HCT116 (cell line): ENCODE results near the gene VRTN. TPM values are rescaled to one million over a fixed set of nuclear protein-coding genes. Genes with fewer than 3 reads are reported as not detected.

Experiments used
- ATAC-seq: fragments of 200-7000 bp; cut with Tn5 transposase; 2 replicates; pipeline ENCODE4 v1.9.1; 2020; ENCODE audit warnings: mild to moderate bottlenecking, moderate library complexity
- BruUV-seq: library from RNA; stranded (reverse); fragments of 400-500 nt; replicated peaks from 2 replicates; lab custom pipeline; 2021; lab: Mats Ljungman, UMichigan
- CTCF ChIA-PET: fragments of 300-600 bp; sonication (Branson Sonifier 250); formaldehyde crosslinking; loops from one replicate; lab custom pipeline; 2021; ENCODE audit warnings: antibody characterized with exemption; lab: Charles Lee
- POLR2A ChIA-PET: fragments of 300-600, 350-600 bp; sonication (Branson Sonifier 250); formaldehyde crosslinking; loops from one replicate; lab custom pipeline; 2021; ENCODE audit warnings: antibody characterized with exemption; lab: Charles Lee
- RAD21 ChIA-PET, 2 experiments: fragments of 300-600 bp; sonication (Branson Sonifier 250); formaldehyde crosslinking; loops; one replicate each; lab custom pipeline; 2023; ENCODE audit warnings: low total read pairs in 2 of 2; ENCODE audit not compliant: uncharacterized antibody in 2 of 2, unreplicated experiment in 2 of 2, low non-redundant PET in 1 of 2; lab: Charles Lee
- DNase-seq: peaks from one replicate; pipeline ENCODE4 v3.0.0-alpha.2; 2010; ENCODE audit warnings: low read depth, low spot score
- H2AFZ ChIP-seq: fragments of 200-600 bp; shearing (Covaris generic), sonication (generic); 2 replicates; pipeline ENCODE4 v1.6.1; 2017; ENCODE audit warnings: low read depth, mixed run types, mixed read lengths, antibody characterized with exemption, low read length; ENCODE audit not compliant: poor library complexity, severe bottlenecking
- H3K27ac ChIP-seq: 2 replicates; pipeline ENCODE4 v1.5.1; 2012; ENCODE audit warnings: low read depth, low read length
- H3K27me3 ChIP-seq: fragments of 200-600 bp; sonication (generic); 2 replicates; pipeline ENCODE4 v1.6.1; 2016; ENCODE audit warnings: mixed run types, low read length, mixed read lengths; ENCODE audit not compliant: insufficient read depth
- H3K36me3 ChIP-seq, 2 experiments: fragments of 200-500 bp in 1 of 2; fragments of 200-600 bp in 1 of 2; sonication (Bioruptor generic) in 1 of 2; sonication (generic) in 1 of 2; 2 replicates each; pipeline versions ENCODE4 v1.5.1 to v1.6.1; 2014 to 2016; ENCODE audit warnings: low read length in 2 of 2, inconsistent platforms in 1 of 2, mixed read lengths in 1 of 2, mixed run types in 1 of 2; ENCODE audit not compliant: insufficient read depth in 2 of 2, control insufficient read depth in 1 of 2
- H3K4me1 ChIP-seq, 2 experiments: fragments of 200-600 bp in 1 of 2; sonication (generic) in 1 of 2; 2 replicates each; pipeline versions ENCODE4 v1.5.1 to v1.6.1; 2012 to 2017; ENCODE audit warnings: low read length in 2 of 2, inconsistent platforms in 1 of 2, mild to moderate bottlenecking in 1 of 2, mixed read lengths in 1 of 2, mixed run types in 1 of 2, moderate library complexity in 1 of 2; ENCODE audit not compliant: insufficient read depth in 2 of 2, control insufficient read depth in 1 of 2
- H3K4me2 ChIP-seq: fragments of 200-600 bp; sonication (generic); 2 replicates; pipeline ENCODE4 v1.6.1; 2017; ENCODE audit warnings: mixed run types, low read length, mixed read lengths
- H3K4me3 ChIP-seq, 2 experiments: fragments of 200-600 bp in 1 of 2; sonication (generic) in 1 of 2; replicated peaks in 1 of 2; 2 replicates each; pipeline ENCODE4 v1.5.1; 2011 to 2016; ENCODE audit warnings: low read length in 2 of 2, control low read depth in 1 of 2, low read depth in 1 of 2, mild to moderate bottlenecking in 1 of 2, mixed read lengths in 1 of 2, mixed run types in 1 of 2
- H3K79me2 ChIP-seq: fragments of 200-600 bp; sonication (generic); 2 replicates; pipeline ENCODE4 v1.6.1; 2017; ENCODE audit warnings: mild to moderate bottlenecking, mixed run types, low read length, moderate library complexity, mixed read lengths; ENCODE audit not compliant: insufficient read depth
- H3K9ac ChIP-seq: fragments of 200-600 bp; sonication (generic); 2 replicates; pipeline ENCODE4 v1.6.1; 2016; ENCODE audit warnings: low read length, mixed read lengths
- H3K9me2 ChIP-seq: fragments of 200-600 bp; sonication (generic), shearing (Covaris generic); 2 replicates; pipeline ENCODE4 v1.6.1; 2017; ENCODE audit warnings: mixed run types, mild to moderate bottlenecking, moderate library complexity; ENCODE audit not compliant: insufficient read depth
- H3K9me3 ChIP-seq, 2 experiments: fragments of 200-500 bp in 1 of 2; fragments of 200-600 bp in 1 of 2; sonication (Bioruptor generic) in 1 of 2; sonication (generic) in 1 of 2; 2 replicates each; pipeline ENCODE4 v1.6.1; 2014 to 2017; ENCODE audit warnings: low read length in 2 of 2, mixed read lengths in 2 of 2, inconsistent platforms in 1 of 2, low read depth in 1 of 2, mild to moderate bottlenecking in 1 of 2, mixed run types in 1 of 2, moderate library complexity in 1 of 2; ENCODE audit not compliant: control insufficient read depth in 1 of 2, insufficient read depth in 1 of 2
- H4K20me1 ChIP-seq: fragments of 200-600 bp; sonication (generic), shearing (Covaris generic); 2 replicates; pipeline ENCODE4 v1.6.1; 2017; ENCODE audit warnings: mixed run types, mild to moderate bottlenecking, moderate library complexity; ENCODE audit not compliant: insufficient read depth
- ELF1 ChIP-seq: IDR thresholded peaks from 2 replicates; pipeline ENCODE4 v1.6.1; 2012; ENCODE audit warnings: low read depth, borderline replicate concordance
- EZH2phosphoT487 ChIP-seq: fragments of 200-600 bp; IDR thresholded peaks from 2 replicates; pipeline ENCODE4 v1.6.1; 2018; ENCODE audit warnings: antibody characterized with exemption, borderline replicate concordance
- FOSL1 ChIP-seq: IDR thresholded peaks from 2 replicates; pipeline ENCODE4 v1.6.1; 2012; ENCODE audit warnings: low read depth
- REST ChIP-seq: IDR thresholded peaks from 2 replicates; pipeline ENCODE4 v1.6.1; 2012; ENCODE audit warnings: low read depth
- SIN3A ChIP-seq: IDR thresholded peaks from 2 replicates; pipeline ENCODE4 v1.6.1; 2012; ENCODE audit warnings: low read depth
- SRF ChIP-seq: IDR thresholded peaks from 2 replicates; pipeline ENCODE4 v1.6.1; 2012; ENCODE audit warnings: low read depth
- TCF7L2 ChIP-seq: IDR thresholded peaks from 2 replicates; pipeline ENCODE4 v1.7.0; 2011; ENCODE audit warnings: borderline replicate concordance, inconsistent platforms; ENCODE audit not compliant: insufficient read depth, insufficient read length; ENCODE audit errors: extremely low read depth
- ZBTB33 ChIP-seq: IDR thresholded peaks from 2 replicates; pipeline ENCODE4 v1.6.1; 2011; ENCODE audit warnings: mild to moderate bottlenecking, low read length, moderate library complexity; ENCODE audit not compliant: insufficient replicate concordance; ENCODE audit errors: extremely low read depth
- ZNF274 ChIP-seq: fragments of 200-500 bp; sonication (Bioruptor generic); IDR thresholded peaks from 2 replicates; pipeline ENCODE4 v1.6.1; 2014; ENCODE audit warnings: mild to moderate bottlenecking, low read depth, low read length, inconsistent platforms
- intact Hi-C: fragments of 100-400 bp; cut with micrococcal nuclease; formaldehyde crosslinking; loops from 2 replicates; pipeline ENCODE4 v1.10.0; 2022
- total RNA-seq: library from RNA; stranded (reverse); gene quantifications from one replicate; pipeline ENCODE4 v1.2.1, GENCODE V29; 2021; ENCODE audit not compliant: unreplicated experiment

The VRTN gene
- total RNA-seq, 1 experiment from 2014 or later: 0.10 TPM

- Histone ChIP-seq H3K27ac (no peak overlapping the region), H3K27me3 (no peaks in the 10 kb centered on the region), H3K4me1 (no peaks in the 10 kb centered on the region), H3K9ac (no peak overlapping the region), H3K9me3 (no peaks in the 10 kb centered on the region), H3K4me3 (no peak overlapping the region), H3K9me2 (no peaks in the 10 kb centered on the region), H3K36me3 (no peaks in the 10 kb centered on the region), H3K79me2 (no peaks in the 10 kb centered on the region), H4K20me1 (no peaks in the 10 kb centered on the region), H3K4me2 (no peak overlapping the region), H2AFZ (no peak overlapping the region)
- TF ChIP-seq EZH2phosphoT487 (no peak), REST (no peak), SIN3A (no peak), ELF1 (no peak), TCF7L2 (no peak), SRF (no peak), FOSL1 (no peak), ZNF274 (no peak), ZBTB33 (no peak)
- intact Hi-C loops: no loop called here
- ATAC-seq (no peak), DNase-seq (no peak)
- ChIA-PET RAD21 (no interaction called here), POLR2A (no interaction called here), CTCF (no interaction called here)
- BruUV-seq: no TSS peak
These were observed 1.5 kb downstream of the VRTN start for GRCh38 chr14:74349757-74350156.
